GM12878 (cell line): ENCODE measurements around the gene PLIN3. TPM values are rescaled to one million over a fixed set of nuclear protein-coding genes. Genes with fewer than 3 reads are reported as not detected.

ENCODE experiments used
- ATAC-seq: fragments of 200-7000 bp; cut with Tn5 transposase; 3 replicates; pipeline ENCODE4 v1.9.1; 2020; ENCODE audit warnings: mild to moderate bottlenecking, moderate library complexity
- BruUV-seq: library from RNA; stranded (reverse); fragments of 400-500 nt; replicated peaks from 2 replicates; lab custom pipeline; 2021; lab: Mats Ljungman, UMichigan
- CTCF ChIA-PET: fragments of 300-600 bp; sonication (Branson Sonifier 250); formaldehyde crosslinking; extraction: SDS; loops from one replicate; lab custom pipeline; 2021; ENCODE audit warnings: inconsistent platforms; lab: Yijun Ruan, JAX
- POLR2A ChIA-PET: fragments of 350-600 bp; formaldehyde crosslinking; extraction: SDS; loops from one replicate; lab custom pipeline; 2021; ENCODE audit warnings: inconsistent platforms; lab: Charles Lee
- RAD21 ChIA-PET: fragments of 300-600 bp; sonication (Branson Sonifier 250); formaldehyde crosslinking; loops from one replicate; lab custom pipeline; 2023; ENCODE audit warnings: antibody characterized with exemption; ENCODE audit not compliant: unreplicated experiment; lab: Charles Lee
- SMC1A ChIA-PET: fragments of 300-600 bp; sonication (Branson Sonifier 250); formaldehyde crosslinking; loops from one replicate; lab custom pipeline; 2023; ENCODE audit not compliant: unreplicated experiment, uncharacterized antibody; lab: Charles Lee
- DNase-seq: peaks from one replicate; pipeline ENCODE4 v3.0.0-alpha.2; 2011; ENCODE audit warnings: low read depth, low spot score
- FAIRE-seq: peaks from 3 replicates; lab custom pipeline; 2011; peaks lifted over from hg19 to GRCh38; lab: Jason Lieb, UNC
- H2AFZ ChIP-seq: 2 replicates; pipeline ENCODE4 v1.6.0; 2011; ENCODE audit warnings: low read depth, low read length, control low read depth; ENCODE audit not compliant: control insufficient read depth
- H3K27ac ChIP-seq: 2 replicates; pipeline ENCODE4 v1.5.1; 2011; ENCODE audit warnings: control low read depth; ENCODE audit not compliant: control insufficient read depth, insufficient read depth
- H3K27me3 ChIP-seq, 2 experiments: replicated peaks in 1 of 2; 2 replicates each; pipeline versions ENCODE4 v1.6.0 to v1.6.1; 2011; ENCODE audit warnings: low read length in 1 of 2; ENCODE audit not compliant: control insufficient read depth in 2 of 2, insufficient read depth in 2 of 2
- H3K36me3 ChIP-seq, 2 experiments: 2 replicates each; pipeline ENCODE4 v1.5.1; 2011; ENCODE audit warnings: low read length in 1 of 2; ENCODE audit not compliant: control insufficient read depth in 2 of 2, insufficient read depth in 2 of 2
- H3K4me1 ChIP-seq: 2 replicates; pipeline ENCODE4 v1.6.1; 2011; ENCODE audit warnings: mild to moderate bottlenecking, low read length, moderate library complexity, mixed read lengths; ENCODE audit not compliant: control insufficient read depth, insufficient read depth
- H3K4me2 ChIP-seq: 2 replicates; pipeline ENCODE4 v1.6.0; 2011; ENCODE audit warnings: control low read depth; ENCODE audit not compliant: control insufficient read depth, insufficient read depth
- H3K4me3 ChIP-seq: fragments of 200-600 bp; sonication (generic); 2 replicates; pipeline ENCODE4 v1.5.1; 2016
- H3K79me2 ChIP-seq: 2 replicates; pipeline ENCODE4 v1.6.0; 2011; ENCODE audit warnings: low read length; ENCODE audit not compliant: control insufficient read depth, insufficient read depth
- H3K9ac ChIP-seq: 2 replicates; pipeline ENCODE4 v1.8.0; 2011; ENCODE audit warnings: low read length, control low read depth, mixed read lengths; ENCODE audit not compliant: control insufficient read depth, insufficient read depth
- H3K9me3 ChIP-seq: replicated peaks from 3 replicates; pipeline ENCODE4 v1.5.1; 2011; ENCODE audit warnings: mild to moderate bottlenecking, low read length; ENCODE audit not compliant: control insufficient read depth, insufficient read depth
- H4K20me1 ChIP-seq: 2 replicates; pipeline ENCODE4 v1.6.0; 2011; ENCODE audit not compliant: control insufficient read depth, insufficient read depth
- BHLHE40 ChIP-seq, 2 experiments: fragments of 450-650 bp in 1 of 2; IDR thresholded peaks; 2 replicates each; pipeline ENCODE4 v1.6.1; 2011 to 2017; ENCODE audit warnings: low read depth in 2 of 2, borderline replicate concordance in 1 of 2, improper control_type of control experiment in 1 of 2, low read length in 1 of 2, mild to moderate bottlenecking in 1 of 2
- CHD1 ChIP-seq: IDR thresholded peaks from 2 replicates; pipeline ENCODE4 v1.6.1; 2012; ENCODE audit warnings: low read depth, low read length, improper control_type of control experiment
- CHD2 ChIP-seq: IDR thresholded peaks from 2 replicates; pipeline ENCODE4 v1.6.1; 2011; ENCODE audit warnings: low read depth, low read length, improper control_type of control experiment, borderline replicate concordance
- CREB1 ChIP-seq: IDR thresholded peaks from 2 replicates; pipeline ENCODE4 v1.6.1; 2012; ENCODE audit warnings: low read depth, mild to moderate bottlenecking, inconsistent platforms
- EGR1 ChIP-seq, 2 experiments: IDR thresholded peaks; 1 replicate in 1 of 2; 2 replicates in 1 of 2; pipeline ENCODE4 v1.6.1; 2011 to 2012; ENCODE audit warnings: low read depth in 2 of 2, low read length in 2 of 2, borderline replicate concordance in 1 of 2, mild to moderate bottlenecking in 1 of 2, moderate library complexity in 1 of 2
- ETV6 ChIP-seq, 2 experiments: fragments of 450-650 bp in 1 of 2; IDR thresholded peaks in 1 of 2; conservative IDR thresholded peaks in 1 of 2; 2 replicates each; pipeline ENCODE4 v1.6.1; 2014; ENCODE audit warnings: antibody characterized with exemption in 1 of 2, borderline replicate concordance in 1 of 2, low read depth in 1 of 2, mild to moderate bottlenecking in 1 of 2, moderate library complexity in 1 of 2
- HCFC1 ChIP-seq: fragments of 150-350 bp; IDR thresholded peaks from 2 replicates; pipeline ENCODE4 v1.6.1; 2014; ENCODE audit warnings: low read length
- IKZF1 ChIP-seq: fragments of 450-650 bp; conservative IDR thresholded peaks from 2 replicates; pipeline ENCODE4 v1.6.1; 2017; ENCODE audit warnings: antibody characterized with exemption, mild to moderate bottlenecking
- NR2C1 ChIP-seq: fragments of 450-650 bp; IDR thresholded peaks from 2 replicates; pipeline ENCODE4 v1.6.1; 2017; ENCODE audit warnings: antibody characterized with exemption, mild to moderate bottlenecking, moderate library complexity
- NRF1 ChIP-seq: conservative IDR thresholded peaks from 2 replicates; pipeline ENCODE4 v1.6.1; 2011; ENCODE audit warnings: mild to moderate bottlenecking, low read depth, low read length, improper control_type of control experiment
- POLR2A ChIP-seq: IDR thresholded peaks from 2 replicates; pipeline ENCODE4 v1.6.1; 2011; ENCODE audit warnings: low read depth, mild to moderate bottlenecking, low read length
- SIN3A ChIP-seq: IDR thresholded peaks from 2 replicates; pipeline ENCODE4 v1.6.1; 2012; ENCODE audit warnings: low read depth, low read length, improper control_type of control experiment
- SPI1 ChIP-seq: IDR thresholded peaks from 2 replicates; pipeline ENCODE4 v1.6.1; 2011; ENCODE audit warnings: low read depth, mild to moderate bottlenecking, low read length, moderate library complexity, borderline replicate concordance; ENCODE audit not compliant: insufficient read depth
- SREBF2 ChIP-seq: IDR thresholded peaks from 2 replicates; pipeline ENCODE4 v1.6.1; 2012; ENCODE audit warnings: mild to moderate bottlenecking, low read length
- STAT3 ChIP-seq: IDR thresholded peaks from 2 replicates; pipeline ENCODE4 v1.6.1; 2011; ENCODE audit warnings: low read depth, low read length, improper control_type of control experiment
- TARDBP ChIP-seq: IDR thresholded peaks from 2 replicates; pipeline ENCODE4 v1.6.1; 2016; ENCODE audit warnings: borderline replicate concordance
- YBX1 ChIP-seq: fragments of 450-650 bp; IDR thresholded peaks from 2 replicates; pipeline ENCODE4 v1.6.1; 2016; ENCODE audit warnings: antibody characterized with exemption
- ZNF622 ChIP-seq: fragments of 450-650 bp; IDR thresholded peaks from 2 replicates; pipeline ENCODE4 v1.6.1; 2017; ENCODE audit warnings: mild to moderate bottlenecking, inconsistent platforms
- WGBS: methylation state at CpG from one replicate; pipeline ENCODE4 v1.1.6; 2016; ENCODE audit warnings: low lambda C conversion rate; ENCODE audit not compliant: insufficient replicate concordance, insufficient coverage; ENCODE audit errors: missing lambda C conversion rate; 5-methylcytosine and 5-hydroxymethylcytosine counted together
- in situ Hi-C: fragments of 300-500 bp; cut with MboI; formaldehyde crosslinking; loops from 9 replicates; pipeline ENCODE4 v1.14.3; 2018; ENCODE audit warnings: mixed read lengths
- intact Hi-C: fragments of 100-400 bp; cut with micrococcal nuclease; formaldehyde crosslinking; loops from one replicate; pipeline ENCODE4 v1.14.2; 2022; ENCODE audit not compliant: unreplicated experiment
- polyA plus RNA-seq, 11 experiments: library from polyadenylated mRNA; depleted of rRNA in 4 of 11; unstranded in 6 of 11; stranded (reverse) in 5 of 11; fragments of >200 nt; fragmentation: Nextera tagmentation in 4 of 11; fragmentation: Illumina TruSeq in 1 of 11; extraction: Ambion mirVana in 4 of 11; extraction: Trizol in 1 of 11; gene quantifications; 1 replicate in 1 of 11; 2 replicates in 10 of 11; pipeline versions ENCODE4 v1.2.1 to v1.2.3, GENCODE V29; 2011 to 2016; ENCODE audit warnings: inconsistent platforms in 2 of 11, missing spikeins in 2 of 11, low read depth in 1 of 11
- total RNA-seq, 4 experiments: library from RNA; depleted of rRNA in 3 of 4; stranded (reverse); fragments of >200 nt in 3 of 4; fragmentation: Illumina TruSeq in 1 of 4; extraction: Trizol in 1 of 4; gene quantifications; 2 replicates each; pipeline versions ENCODE4 v1.2.1 to v1.2.3, GENCODE V29; 2013 to 2021
- TF ChIP-seq, protein P1 (sequence below): fragments of 450-650 bp; IDR thresholded peaks from 2 replicates; pipeline ENCODE4 v1.6.1; 2014; ENCODE audit warnings: mild to moderate bottlenecking
- TF ChIP-seq, protein P2 (sequence below): IDR thresholded peaks from 2 replicates; pipeline ENCODE4 v1.6.1; 2011; ENCODE audit warnings: borderline replicate concordance, low read depth, mild to moderate bottlenecking, moderate library complexity, low read length; ENCODE audit not compliant: insufficient read depth, poor library complexity, severe bottlenecking

Gene PLIN3
- total and polyA plus RNA-seq, 10 of the 15 experiments (the other 5 are each of a cell fraction or from before 2014, with no cell fraction given), result 7.7 to 71.4 (median 66.8) TPM

DNA sequence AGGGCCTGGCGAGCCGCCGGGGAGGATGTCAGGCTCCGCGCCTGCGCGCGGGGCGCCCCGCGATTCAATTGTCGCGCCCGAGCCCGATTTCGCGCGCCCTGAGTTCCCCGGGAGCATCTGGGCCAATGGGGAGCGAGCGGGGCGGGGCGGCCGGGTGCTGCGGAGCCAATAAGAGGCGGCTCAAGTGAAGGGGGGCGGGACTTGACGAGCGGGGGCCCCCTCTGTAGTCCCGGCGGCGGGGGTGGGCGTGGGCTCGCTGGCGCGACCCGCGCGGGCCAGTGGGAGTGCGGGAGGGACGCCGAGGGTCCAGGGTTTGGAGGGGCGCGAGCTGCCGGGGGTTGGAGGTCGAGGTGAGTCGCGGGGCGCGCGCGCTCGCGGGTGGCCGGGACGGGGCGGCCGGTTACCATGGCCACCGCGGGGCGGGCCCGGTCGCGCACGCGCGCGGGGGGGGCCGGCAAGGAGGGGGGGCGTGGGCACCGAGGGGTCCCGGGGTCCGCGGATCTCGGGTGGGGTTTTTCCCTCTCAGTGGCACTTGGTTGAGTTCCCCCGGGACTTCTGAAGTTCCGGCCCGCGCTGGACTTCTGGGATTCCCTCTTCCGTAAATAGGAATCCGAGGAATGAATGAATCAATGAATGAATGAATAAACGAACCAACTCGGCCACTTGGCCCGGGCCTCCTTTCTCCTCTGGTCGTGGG lies 42.6 kb upstream of the PLIN3 start:
- intact Hi-C loops, result loop anchor here (2.0 to 5.0 kb wide), 2 partner anchors 59 to 188 kb away; partner anchors contain the start of genes DPP9 and KDM4B
- TF ChIP-seq, protein P1, sequence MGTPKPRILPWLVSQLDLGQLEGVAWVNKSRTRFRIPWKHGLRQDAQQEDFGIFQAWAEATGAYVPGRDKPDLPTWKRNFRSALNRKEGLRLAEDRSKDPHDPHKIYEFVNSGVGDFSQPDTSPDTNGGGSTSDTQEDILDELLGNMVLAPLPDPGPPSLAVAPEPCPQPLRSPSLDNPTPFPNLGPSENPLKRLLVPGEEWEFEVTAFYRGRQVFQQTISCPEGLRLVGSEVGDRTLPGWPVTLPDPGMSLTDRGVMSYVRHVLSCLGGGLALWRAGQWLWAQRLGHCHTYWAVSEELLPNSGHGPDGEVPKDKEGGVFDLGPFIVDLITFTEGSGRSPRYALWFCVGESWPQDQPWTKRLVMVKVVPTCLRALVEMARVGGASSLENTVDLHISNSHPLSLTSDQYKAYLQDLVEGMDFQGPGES, result peak; percentile 61; the same call in 1 of the 2 replicates
- TF ChIP-seq IKZF1, result 0 out of 2 replicates have a peak, but pooled peaks have one; percentile 13
- TF ChIP-seq, protein P2, sequence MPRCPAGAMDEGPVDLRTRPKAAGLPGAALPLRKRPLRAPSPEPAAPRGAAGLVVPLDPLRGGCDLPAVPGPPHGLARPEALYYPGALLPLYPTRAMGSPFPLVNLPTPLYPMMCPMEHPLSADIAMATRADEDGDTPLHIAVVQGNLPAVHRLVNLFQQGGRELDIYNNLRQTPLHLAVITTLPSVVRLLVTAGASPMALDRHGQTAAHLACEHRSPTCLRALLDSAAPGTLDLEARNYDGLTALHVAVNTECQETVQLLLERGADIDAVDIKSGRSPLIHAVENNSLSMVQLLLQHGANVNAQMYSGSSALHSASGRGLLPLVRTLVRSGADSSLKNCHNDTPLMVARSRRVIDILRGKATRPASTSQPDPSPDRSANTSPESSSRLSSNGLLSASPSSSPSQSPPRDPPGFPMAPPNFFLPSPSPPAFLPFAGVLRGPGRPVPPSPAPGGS, result no peak
- TF ChIP-seq ZNF622, result no peak
- peak; percentile 56; the same call in 1 of the 2 replicates for TF ChIP-seq CREB1
- 0 out of 2 replicates have a peak, but pooled peaks have one; percentile 15 for TF ChIP-seq HCFC1
- TF ChIP-seq BHLHE40 (IDR thresholded peaks at IDR 0.05; ENCODE audit: borderline replicate concordance in 1 of 2, low read depth in 2 of 2, low read length in 1 of 2), result peak in 1 of 2 experiments; percentile 42; a peak in 2 of 4 replicates
- peak; percentile 67 for TF ChIP-seq NRF1
- TF ChIP-seq YBX1, result no peak
- no peak for TF ChIP-seq ETV6 (conservative IDR thresholded peaks at IDR 0.05 in 1 of 2, IDR thresholded peaks at IDR 0.05 in 1 of 2; ENCODE audit: borderline replicate concordance in 1 of 2, low read depth in 1 of 2)
- TF ChIP-seq STAT3, result no peak
- TF ChIP-seq EGR1 (IDR thresholded peaks at IDR 0.05; ENCODE audit: borderline replicate concordance in 1 of 2, low read depth in 2 of 2, low read length in 2 of 2), result peak in 1 of 2 experiments; percentile 59; a peak in 1 of 3 replicates
- TF ChIP-seq CHD2, result peak; percentile 87
- no peak for TF ChIP-seq NR2C1
- peak; percentile 56; the same call in 1 of the 2 replicates for TF ChIP-seq POLR2A
- TF ChIP-seq TARDBP, result no peak
- TF ChIP-seq SREBF2, result peak; percentile 71
- no peak for TF ChIP-seq CHD1
- peak; percentile 90 for TF ChIP-seq SIN3A
- TF ChIP-seq SPI1, result no peak

More for the DNA sequence above, 42.6 kb upstream of the PLIN3 start:
- ChIA-PET POLR2A (interaction anchor here (0.7 to 2.4 kb wide), 4 partner anchors 46 to 100 kb away, joined by 3 to 8 read pairs (median 3); partner anchors contain the start of gene KDM4B), SMC1A (interaction anchor here (3.1 kb wide), 1 partner anchor 37 kb away, joined by 49 read pairs; no protein-coding TSS in a partner anchor), RAD21 (interaction anchor here (3.2 to 5.4 kb wide), 3 partner anchors 40 to 119 kb away, joined by 17 to 176 read pairs (median 79); partner anchors contain the start of genes FEM1A and PLIN3), CTCF (interaction anchor here (1.7 to 4.8 kb wide), 4 partner anchors 46 to 121 kb away, joined by 6 to 310 read pairs (median 30); no protein-coding TSS in a partner anchor)
- Histone ChIP-seq H2AFZ (peak overlapping the region; percentile 76), H3K79me2 (peaks cover 48% of the 10 kb centered on the region), H3K27ac (peak overlapping the region; percentile 78), H3K4me1 (peaks cover 29% of the 10 kb centered on the region), H3K27me3 (no peaks in the 10 kb centered on the region), H3K9me3 (no peaks in the 10 kb centered on the region), H3K4me3 (peak overlapping the region; percentile 99), H3K9ac (peak overlapping the region; percentile 89), H3K4me2 (peak overlapping the region; percentile 100), H3K36me3 (peaks cover 2 to 13% of the 10 kb centered on the region in 2 experiments), H4K20me1 (no peaks in the 10 kb centered on the region)
- DNase-seq, result peak; percentile 51
- no peak for FAIRE-seq
- in situ Hi-C loops, result loop anchor here (5.0 kb wide), 2 partner anchors 38 to 103 kb away; no protein-coding TSS in a partner anchor
- BruUV-seq, result no TSS peak
- peak; percentile 90 for ATAC-seq
- WGBS, result 2% methylated on average over 47 of the region's 85 CpGs
